ENCODE results near the gene GRIA1.

GRIA1 gene

GRCh38 chr5:153496835-153497234 is 6.4 kb downstream of the GRIA1 start:
- H3K4me3 ChIP-seq (ENCODE audit: low read depth, low read length): no peak overlapping the region

GRCh38 chr5:153498516-153498915 is 8.0 kb downstream of the GRIA1 start:
- no peak overlapping the region for H3K4me3 ChIP-seq (ENCODE audit: low read depth, low read length)

DNA sequence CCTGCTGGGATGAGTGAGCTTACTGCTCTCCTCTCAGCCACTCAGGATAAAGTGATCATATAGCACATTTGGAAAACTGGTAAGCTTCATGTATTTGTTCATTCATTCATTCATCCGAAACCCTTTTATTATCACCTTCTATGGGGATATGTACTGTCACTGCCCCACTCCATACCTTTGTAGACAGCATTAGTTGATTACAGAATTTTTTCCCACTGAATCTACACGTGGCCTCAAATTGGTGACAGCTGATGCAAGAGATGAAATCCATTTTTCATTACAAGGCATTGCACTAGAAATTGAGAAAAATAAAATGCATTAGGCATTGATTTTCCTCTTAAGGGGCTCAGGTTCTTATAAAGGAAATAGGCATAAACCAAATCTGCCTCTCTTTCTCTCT is 9.7 kb downstream of the GRIA1 start:
- H3K4me3 ChIP-seq (ENCODE audit: low read depth, low read length): no peak overlapping the region

- no peak overlapping the region for H3K4me3 ChIP-seq (ENCODE audit: low read depth, low read length)
Measured at GRCh38 chr5:153504726-153505125, 14.3 kb downstream of the GRIA1 start.

DNA sequence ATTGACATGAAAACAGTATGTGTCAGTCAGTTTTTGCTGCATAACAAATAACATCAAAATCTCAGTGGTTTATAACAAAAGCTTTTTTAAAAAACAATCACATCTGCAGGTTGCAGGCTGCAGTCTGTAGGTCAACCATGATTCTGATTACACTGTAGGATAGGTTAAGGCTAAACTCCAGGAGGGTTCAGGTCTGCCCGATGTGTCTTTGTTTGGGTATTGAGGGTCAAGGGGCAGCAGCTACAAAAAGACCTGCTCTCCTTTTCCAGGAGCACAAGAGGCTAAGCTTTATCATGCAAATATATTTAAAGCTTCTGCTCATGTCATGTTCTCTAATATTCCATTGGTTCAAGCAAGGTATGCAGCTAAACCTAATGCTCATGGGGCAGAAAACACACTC is 18.2 kb downstream of the GRIA1 start:
- H3K4me3 ChIP-seq (ENCODE audit: low read depth, low read length): no peak overlapping the region

DNA sequence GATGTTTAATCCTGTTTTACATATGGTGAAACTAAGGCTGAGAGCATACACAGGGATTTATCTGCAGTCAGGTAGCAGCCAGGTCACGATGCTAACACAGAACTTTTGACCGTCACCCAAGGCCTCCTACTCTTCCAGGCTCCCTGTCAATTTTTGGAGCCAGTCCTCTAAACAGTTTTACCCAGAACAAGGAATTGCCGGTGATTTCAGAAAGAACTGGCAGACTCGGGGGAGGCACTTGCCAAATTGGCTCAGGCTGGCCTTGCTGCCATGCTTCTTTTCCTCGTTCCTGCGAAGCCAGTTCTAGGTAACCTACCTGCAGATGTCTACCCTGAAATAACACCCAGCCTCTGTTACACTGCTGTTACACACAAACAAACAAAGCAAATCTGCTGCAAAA is 21.2 kb downstream of the GRIA1 start:
- no peak overlapping the region for H3K4me3 ChIP-seq (ENCODE audit: low read depth, low read length)

DNA sequence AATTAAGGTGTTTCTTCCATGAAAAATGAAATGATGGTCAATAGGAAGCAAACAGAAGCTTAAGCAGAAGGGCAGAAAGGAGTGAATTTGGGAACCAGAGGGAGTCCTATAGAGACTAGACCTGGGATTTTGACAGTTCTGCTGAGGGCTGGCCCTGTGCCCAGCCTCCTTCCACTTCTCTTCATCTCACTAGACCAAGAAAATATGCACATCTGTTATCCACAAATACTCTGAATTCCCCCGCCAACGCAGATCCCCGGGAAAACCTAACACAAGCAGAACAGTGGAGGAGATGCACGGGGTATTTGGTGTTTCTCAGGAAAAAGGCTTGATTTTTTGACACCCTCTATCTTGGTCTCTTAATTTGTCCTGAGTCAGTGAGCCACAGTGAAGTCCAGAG is 22.7 kb downstream of the GRIA1 start:
- no peak overlapping the region for H3K4me3 ChIP-seq (ENCODE audit: low read depth, low read length)

GRCh38 chr5:153515301-153515700 is 24.8 kb downstream of the GRIA1 start:
- no peak overlapping the region for H3K4me3 ChIP-seq (ENCODE audit: low read depth, low read length)

GRCh38 chr5:153516504-153517240 is 26.2 kb downstream of the GRIA1 start:
- H3K4me3 ChIP-seq (ENCODE audit: low read depth, low read length): no peak overlapping the region

DNA sequence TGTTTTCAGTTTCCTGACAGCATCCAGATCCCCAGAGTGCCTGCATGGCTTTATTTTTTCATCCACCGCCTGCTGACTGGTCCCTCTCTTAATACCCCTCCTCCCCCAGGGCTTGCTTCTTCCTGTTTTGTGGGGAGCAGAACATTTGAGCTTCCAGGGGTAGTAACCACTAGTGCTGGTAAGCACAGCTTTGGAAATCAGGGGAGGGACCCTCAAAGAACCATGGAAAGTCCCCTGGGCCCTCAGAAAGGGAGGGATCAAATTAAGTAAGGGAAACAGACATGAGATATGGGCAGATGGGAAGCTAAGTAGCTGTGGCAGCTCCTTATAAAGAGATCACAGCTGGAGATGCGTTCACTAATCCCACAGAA is 26.8 kb downstream of the GRIA1 start:
- H3K4me3 ChIP-seq (ENCODE audit: low read depth, low read length): no peak overlapping the region

DNA sequence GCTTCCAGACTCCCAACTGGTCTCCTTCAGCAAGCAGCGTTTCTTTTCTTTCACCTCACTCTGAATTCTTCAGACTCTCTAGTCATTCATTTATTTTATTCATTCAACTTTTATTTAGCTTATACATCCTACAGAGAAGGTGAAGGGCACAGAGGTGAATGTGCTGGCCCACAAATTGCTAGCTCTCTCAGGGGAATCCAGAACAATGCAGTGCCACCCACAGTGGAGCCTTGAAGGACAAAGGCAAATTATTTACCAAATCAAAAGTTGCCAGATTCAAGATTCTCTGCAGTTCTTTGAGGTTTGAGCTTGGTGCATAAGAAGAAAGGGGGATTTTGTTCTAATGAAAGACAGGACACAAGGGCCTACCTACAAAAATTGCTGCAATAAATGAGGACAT is 29.7 kb downstream of the GRIA1 start:
- H3K4me3 ChIP-seq (ENCODE audit: low read depth, low read length): no peak overlapping the region

GRCh38 chr5:153520952-153521351 is 30.5 kb downstream of the GRIA1 start:
- H3K4me3 ChIP-seq (ENCODE audit: low read depth, low read length): no peak overlapping the region

GRCh38 chr5:153523211-153523610 is 32.7 kb downstream of the GRIA1 start:
- no peak overlapping the region for H3K4me3 ChIP-seq (ENCODE audit: low read depth, low read length)

DNA sequence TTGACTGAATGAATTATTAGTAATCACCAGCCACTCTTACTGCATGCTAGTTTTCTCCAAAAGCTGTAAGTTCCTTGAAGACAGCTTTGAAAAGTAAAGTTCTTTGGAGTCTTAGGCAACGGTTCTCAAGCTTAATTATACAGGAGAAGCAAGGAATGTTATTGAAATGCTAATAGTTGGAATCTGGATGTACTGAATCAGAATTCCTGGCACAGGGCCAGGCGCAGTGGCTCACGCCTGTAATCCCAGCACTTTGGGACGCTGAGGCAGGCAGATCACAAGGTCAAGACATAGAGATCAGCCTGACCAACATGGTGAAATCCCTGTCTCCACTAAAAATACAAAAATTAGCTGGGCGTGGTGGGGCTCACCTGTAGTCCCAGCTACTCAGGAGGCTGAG is 33.4 kb downstream of the GRIA1 start:
- H3K4me3 ChIP-seq (ENCODE audit: low read depth, low read length): no peak overlapping the region

DNA sequence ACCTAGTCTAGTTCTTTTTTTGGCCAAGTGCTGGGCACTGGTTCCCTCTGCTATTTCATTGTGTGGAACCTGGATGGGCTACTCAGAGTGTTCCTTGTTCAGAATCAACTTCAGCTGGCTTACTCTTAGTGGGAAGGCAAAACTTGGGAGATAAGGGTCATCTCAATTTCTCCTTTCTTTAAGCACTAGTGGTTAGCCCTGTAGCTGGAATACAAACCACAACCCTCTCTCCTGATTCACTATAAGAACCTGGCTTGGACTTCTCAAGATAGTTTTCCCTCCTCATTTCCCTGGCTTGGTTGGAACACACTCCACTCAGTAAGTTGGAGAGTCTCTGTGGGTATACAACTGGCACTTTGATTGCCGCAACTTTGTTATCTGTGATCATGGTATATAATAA is 35.1 kb downstream of the GRIA1 start:
- no peak overlapping the region for H3K4me3 ChIP-seq (ENCODE audit: low read depth, low read length)

- no peak overlapping the region for H3K4me3 ChIP-seq (ENCODE audit: low read depth, low read length)
Measured at GRCh38 chr5:153530357-153531143, 40.1 kb downstream of the GRIA1 start.

DNA sequence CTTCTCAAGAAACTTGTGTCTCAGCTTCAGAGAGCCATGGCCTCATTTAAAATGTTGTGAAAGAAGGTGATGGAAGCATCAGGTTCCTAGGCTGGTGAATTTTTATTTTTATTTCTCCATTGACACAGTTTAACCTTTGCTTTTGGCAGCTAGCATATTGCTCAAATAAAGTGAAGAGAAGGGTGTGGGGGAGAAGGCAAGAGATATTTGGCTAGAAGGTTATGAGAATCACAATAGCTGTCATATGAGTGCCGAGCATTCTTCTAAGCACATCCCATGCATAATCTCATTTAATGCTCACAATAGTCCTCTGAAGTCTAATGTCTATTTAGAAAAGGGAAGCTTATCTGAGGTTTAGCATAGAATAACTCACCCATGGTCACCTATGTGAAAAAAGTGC is 43.1 kb downstream of the GRIA1 start:
- no peak overlapping the region for H3K4me3 ChIP-seq (ENCODE audit: low read depth, low read length)

DNA sequence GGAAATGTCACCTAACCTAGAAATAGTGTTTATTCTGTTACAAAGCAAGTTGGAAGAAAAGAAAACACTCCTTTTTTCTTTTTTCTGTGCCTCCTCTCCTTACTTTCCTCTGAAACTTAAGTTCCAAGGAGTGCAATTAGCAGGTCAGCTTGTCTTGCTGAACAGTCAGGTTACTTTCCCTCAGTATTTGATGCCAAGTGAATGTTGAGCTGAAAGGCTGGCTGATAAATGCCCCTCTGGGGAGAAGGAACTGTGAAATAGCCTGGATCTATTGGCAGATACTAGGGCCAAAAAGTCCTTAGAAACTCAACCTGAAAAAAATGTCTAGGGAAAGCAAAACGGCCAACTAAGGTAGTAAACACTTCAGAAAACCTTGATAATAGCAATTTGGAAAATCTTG is 43.6 kb downstream of the GRIA1 start:
- H3K4me3 ChIP-seq (ENCODE audit: low read depth, low read length): no peak overlapping the region

DNA sequence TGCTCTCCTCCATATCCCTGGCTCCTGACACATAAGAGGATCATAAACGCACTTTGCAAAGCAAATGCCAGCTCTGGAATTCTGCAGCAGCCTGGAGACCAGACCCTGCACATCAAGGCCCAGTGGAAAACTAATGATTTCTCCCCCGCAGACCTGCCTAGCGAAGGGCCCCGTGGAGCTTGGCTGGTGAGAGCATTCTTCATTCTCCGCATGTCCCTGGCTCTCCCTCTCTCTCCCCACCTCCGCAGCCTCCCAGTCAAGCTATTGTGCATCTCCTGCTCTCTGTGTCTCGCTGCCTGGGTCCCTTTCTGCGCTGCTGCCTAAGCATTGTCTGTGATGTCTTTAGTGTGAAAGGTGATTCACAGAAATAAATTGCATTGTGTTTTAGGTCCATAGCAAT is 46.7 kb downstream of the GRIA1 start:
- no peak overlapping the region for H3K4me3 ChIP-seq (ENCODE audit: low read depth, low read length)

GRCh38 chr5:153539983-153540382 is 49.5 kb downstream of the GRIA1 start:
- H3K4me3 ChIP-seq (ENCODE audit: low read depth, low read length): no peak overlapping the region

- no peak overlapping the region for H3K4me3 ChIP-seq (ENCODE audit: low read depth, low read length)
Measured at GRCh38 chr5:153542536-153542935, 52.1 kb downstream of the GRIA1 start.

DNA sequence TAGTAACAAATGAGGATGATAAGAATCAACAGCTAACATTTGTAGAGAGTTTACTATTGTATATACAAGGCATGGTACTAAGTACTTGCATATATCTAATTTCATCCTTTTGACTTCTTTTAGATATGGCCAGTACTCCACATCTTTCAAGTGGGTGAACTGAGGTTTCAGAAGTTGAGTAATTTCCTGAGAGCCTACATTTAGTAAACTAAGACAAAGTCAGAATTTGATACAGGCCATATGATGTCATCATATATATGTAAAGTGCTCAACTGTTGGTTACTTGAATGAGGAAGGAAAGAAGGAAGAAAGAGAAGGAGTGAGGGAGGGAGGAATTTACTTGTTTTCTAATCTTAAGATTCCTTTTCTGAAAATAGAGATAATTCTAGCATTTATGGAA is 52.8 kb downstream of the GRIA1 start:
- H3K4me3 ChIP-seq (ENCODE audit: low read depth, low read length): no peak overlapping the region
